ENCODE data around the gene LRGUK.

LRGUK gene

GRCh38 chr7:134184767-134185166 lies 57.6 kb downstream of the LRGUK start:
- Histone ChIP-seq H3K9ac (ENCODE audit: low read depth in 1 of 2, low read length in 2 of 2) (no peak overlapping the region), H3K36me3 (ENCODE audit: control insufficient read depth in 2 of 2, insufficient read depth in 2 of 2, low read length in 2 of 2) (no peaks in the 10 kb centered on the region), H3K27me3 (ENCODE audit: control insufficient read depth in 2 of 2, insufficient read depth in 2 of 2, low read length in 2 of 2) (no peaks in the 10 kb centered on the region), H3K4me3 (ENCODE audit: low read length in 2 of 2) (no peak overlapping the region), H3K27ac (ENCODE audit: low read depth in 2 of 2, low read length in 2 of 2) (no peak overlapping the region), H3K9me3 (ENCODE audit: control insufficient read depth in 2 of 2, low read length in 2 of 2) (no peaks in the 10 kb centered on the region), H3K4me1 (ENCODE audit: control insufficient read depth in 2 of 2, insufficient read depth in 2 of 2, low read length in 2 of 2) (no peaks in the 10 kb centered on the region)

- Histone ChIP-seq H3K9me3 (ENCODE audit: control insufficient read depth in 2 of 2, low read length in 2 of 2) (no peaks in the 10 kb centered on the region), H3K27ac (ENCODE audit: low read depth in 2 of 2, low read length in 2 of 2) (no peak overlapping the region)
Measured at GRCh38 chr7:134186027-134186426, 58.9 kb downstream of the LRGUK start.

GRCh38 chr7:134186801-134187200 lies 59.7 kb downstream of the LRGUK start:
- Histone ChIP-seq H3K4me3 (ENCODE audit: low read length in 2 of 2) (no peak overlapping the region), H3K27ac (ENCODE audit: low read depth in 2 of 2, low read length in 2 of 2) (no peak overlapping the region), H3K9ac (ENCODE audit: low read depth in 1 of 2, low read length in 2 of 2) (no peak overlapping the region), H3K36me3 (ENCODE audit: control insufficient read depth in 2 of 2, insufficient read depth in 2 of 2, low read length in 2 of 2) (no peaks in the 10 kb centered on the region), H3K9me3 (ENCODE audit: control insufficient read depth in 2 of 2, low read length in 2 of 2) (no peaks in the 10 kb centered on the region), H3K27me3 (ENCODE audit: control insufficient read depth in 2 of 2, insufficient read depth in 2 of 2, low read length in 2 of 2) (no peaks in the 10 kb centered on the region), H3K4me1 (ENCODE audit: control insufficient read depth in 2 of 2, insufficient read depth in 2 of 2, low read length in 2 of 2) (no peaks in the 10 kb centered on the region)

More at GRCh38 chr7:134186027-134186426, 58.9 kb downstream of the LRGUK start:
- H3K4me1 ChIP-seq (ENCODE audit: control insufficient read depth in 2 of 2, insufficient read depth in 2 of 2, low read length in 2 of 2): no peaks in the 10 kb centered on the region
- no peaks in the 10 kb centered on the region for H3K36me3 ChIP-seq (ENCODE audit: control insufficient read depth in 2 of 2, insufficient read depth in 2 of 2, low read length in 2 of 2)
- no peak overlapping the region for H3K9ac ChIP-seq (ENCODE audit: low read depth in 1 of 2, low read length in 2 of 2)
- no peak overlapping the region for H3K4me3 ChIP-seq (ENCODE audit: low read length in 2 of 2)
- H3K27me3 ChIP-seq (ENCODE audit: control insufficient read depth in 2 of 2, insufficient read depth in 2 of 2, low read length in 2 of 2): no peaks in the 10 kb centered on the region

- Histone ChIP-seq H3K36me3 (ENCODE audit: control insufficient read depth in 2 of 2, insufficient read depth in 2 of 2, low read length in 2 of 2) (no peaks in the 10 kb centered on the region), H3K4me3 (ENCODE audit: low read length in 2 of 2) (no peak overlapping the region), H3K27me3 (ENCODE audit: control insufficient read depth in 2 of 2, insufficient read depth in 2 of 2, low read length in 2 of 2) (no peaks in the 10 kb centered on the region), H3K27ac (ENCODE audit: low read depth in 2 of 2, low read length in 2 of 2) (no peak overlapping the region), H3K9ac (ENCODE audit: low read depth in 1 of 2, low read length in 2 of 2) (no peak overlapping the region), H3K4me1 (ENCODE audit: control insufficient read depth in 2 of 2, insufficient read depth in 2 of 2, low read length in 2 of 2) (no peaks in the 10 kb centered on the region), H3K9me3 (ENCODE audit: control insufficient read depth in 2 of 2, low read length in 2 of 2) (no peaks in the 10 kb centered on the region)
Measured at GRCh38 chr7:134187893-134188292, 60.8 kb downstream of the LRGUK start.

- Histone ChIP-seq H3K9me3 (ENCODE audit: control insufficient read depth in 2 of 2, low read length in 2 of 2) (no peaks in the 10 kb centered on the region), H3K9ac (ENCODE audit: low read depth in 1 of 2, low read length in 2 of 2) (no peak overlapping the region), H3K27ac (ENCODE audit: low read depth in 2 of 2, low read length in 2 of 2) (no peak overlapping the region), H3K36me3 (ENCODE audit: control insufficient read depth in 2 of 2, insufficient read depth in 2 of 2, low read length in 2 of 2) (no peaks in the 10 kb centered on the region), H3K27me3 (ENCODE audit: control insufficient read depth in 2 of 2, insufficient read depth in 2 of 2, low read length in 2 of 2) (no peaks in the 10 kb centered on the region), H3K4me3 (ENCODE audit: low read length in 2 of 2) (no peak overlapping the region), H3K4me1 (ENCODE audit: control insufficient read depth in 2 of 2, insufficient read depth in 2 of 2, low read length in 2 of 2) (no peaks in the 10 kb centered on the region)
Measured at GRCh38 chr7:134188311-134188710, 61.2 kb downstream of the LRGUK start.

GRCh38 chr7:134189559-134189958 lies 62.4 kb downstream of the LRGUK start:
- no peaks in the 10 kb centered on the region for H3K36me3 ChIP-seq (ENCODE audit: control insufficient read depth in 2 of 2, insufficient read depth in 2 of 2, low read length in 2 of 2)
- H3K27me3 ChIP-seq (ENCODE audit: control insufficient read depth in 2 of 2, insufficient read depth in 2 of 2, low read length in 2 of 2): no peaks in the 10 kb centered on the region
- no peaks in the 10 kb centered on the region for H3K9me3 ChIP-seq (ENCODE audit: control insufficient read depth in 2 of 2, low read length in 2 of 2)
- no peak overlapping the region for H3K4me3 ChIP-seq (ENCODE audit: low read length in 2 of 2)
- H3K9ac ChIP-seq (ENCODE audit: low read depth in 1 of 2, low read length in 2 of 2): no peak overlapping the region
- no peaks in the 10 kb centered on the region for H3K4me1 ChIP-seq (ENCODE audit: control insufficient read depth in 2 of 2, insufficient read depth in 2 of 2, low read length in 2 of 2)
- H3K27ac ChIP-seq (ENCODE audit: low read depth in 2 of 2, low read length in 2 of 2): no peak overlapping the region

- Histone ChIP-seq H3K36me3 (ENCODE audit: control insufficient read depth in 2 of 2, insufficient read depth in 2 of 2, low read length in 2 of 2) (no peaks in the 10 kb centered on the region), H3K4me3 (ENCODE audit: low read length in 2 of 2) (no peak overlapping the region), H3K4me1 (ENCODE audit: control insufficient read depth in 2 of 2, insufficient read depth in 2 of 2, low read length in 2 of 2) (no peaks in the 10 kb centered on the region)
Measured at GRCh38 chr7:134191876-134192275, 64.7 kb downstream of the LRGUK start.

GRCh38 chr7:134193240-134193639 lies 66.1 kb downstream of the LRGUK start:
- Histone ChIP-seq H3K9me3 (ENCODE audit: control insufficient read depth in 2 of 2, low read length in 2 of 2) (no peaks in the 10 kb centered on the region), H3K9ac (ENCODE audit: low read depth in 1 of 2, low read length in 2 of 2) (no peak overlapping the region), H3K27ac (ENCODE audit: low read depth in 2 of 2, low read length in 2 of 2) (no peak overlapping the region), H3K4me3 (ENCODE audit: low read length in 2 of 2) (no peak overlapping the region), H3K36me3 (ENCODE audit: control insufficient read depth in 2 of 2, insufficient read depth in 2 of 2, low read length in 2 of 2) (no peaks in the 10 kb centered on the region), H3K4me1 (ENCODE audit: control insufficient read depth in 2 of 2, insufficient read depth in 2 of 2, low read length in 2 of 2) (no peaks in the 10 kb centered on the region), H3K27me3 (ENCODE audit: control insufficient read depth in 2 of 2, insufficient read depth in 2 of 2, low read length in 2 of 2) (no peaks in the 10 kb centered on the region)

More at GRCh38 chr7:134191876-134192275, 64.7 kb downstream of the LRGUK start:
- H3K9ac ChIP-seq (ENCODE audit: low read depth in 1 of 2, low read length in 2 of 2): no peak overlapping the region
- H3K27ac ChIP-seq (ENCODE audit: low read depth in 2 of 2, low read length in 2 of 2): no peak overlapping the region
- no peaks in the 10 kb centered on the region for H3K9me3 ChIP-seq (ENCODE audit: control insufficient read depth in 2 of 2, low read length in 2 of 2)
- H3K27me3 ChIP-seq (ENCODE audit: control insufficient read depth in 2 of 2, insufficient read depth in 2 of 2, low read length in 2 of 2): no peaks in the 10 kb centered on the region

- no peaks in the 10 kb centered on the region for H3K27me3 ChIP-seq (ENCODE audit: control insufficient read depth in 2 of 2, insufficient read depth in 2 of 2, low read length in 2 of 2)
- no peaks in the 10 kb centered on the region for H3K36me3 ChIP-seq (ENCODE audit: control insufficient read depth in 2 of 2, insufficient read depth in 2 of 2, low read length in 2 of 2)
- no peaks in the 10 kb centered on the region for H3K4me1 ChIP-seq (ENCODE audit: control insufficient read depth in 2 of 2, insufficient read depth in 2 of 2, low read length in 2 of 2)
- H3K27ac ChIP-seq (ENCODE audit: low read depth in 2 of 2, low read length in 2 of 2): no peak overlapping the region
- H3K9me3 ChIP-seq (ENCODE audit: control insufficient read depth in 2 of 2, low read length in 2 of 2): no peaks in the 10 kb centered on the region
- no peak overlapping the region for H3K4me3 ChIP-seq (ENCODE audit: low read length in 2 of 2)
- no peak overlapping the region for H3K9ac ChIP-seq (ENCODE audit: low read depth in 1 of 2, low read length in 2 of 2)
Measured at GRCh38 chr7:134195252-134195651, 68.1 kb downstream of the LRGUK start.

- H3K36me3 ChIP-seq (ENCODE audit: control insufficient read depth in 2 of 2, insufficient read depth in 2 of 2, low read length in 2 of 2): no peaks in the 10 kb centered on the region
- H3K4me1 ChIP-seq (ENCODE audit: control insufficient read depth in 2 of 2, insufficient read depth in 2 of 2, low read length in 2 of 2): no peaks in the 10 kb centered on the region
- H3K27ac ChIP-seq (ENCODE audit: low read depth in 2 of 2, low read length in 2 of 2): no peak overlapping the region
- no peaks in the 10 kb centered on the region for H3K27me3 ChIP-seq (ENCODE audit: control insufficient read depth in 2 of 2, insufficient read depth in 2 of 2, low read length in 2 of 2)
- H3K4me3 ChIP-seq (ENCODE audit: low read length in 2 of 2): no peak overlapping the region
- H3K9me3 ChIP-seq (ENCODE audit: control insufficient read depth in 2 of 2, low read length in 2 of 2): no peaks in the 10 kb centered on the region
- H3K9ac ChIP-seq (ENCODE audit: low read depth in 1 of 2, low read length in 2 of 2): no peak overlapping the region
Measured at GRCh38 chr7:134196439-134196838, 69.3 kb downstream of the LRGUK start.

GRCh38 chr7:134197345-134197744 lies 70.2 kb downstream of the LRGUK start:
- no peaks in the 10 kb centered on the region for H3K4me1 ChIP-seq (ENCODE audit: control insufficient read depth in 2 of 2, insufficient read depth in 2 of 2, low read length in 2 of 2)
- no peak overlapping the region for H3K9ac ChIP-seq (ENCODE audit: low read depth in 1 of 2, low read length in 2 of 2)
- H3K4me3 ChIP-seq (ENCODE audit: low read length in 2 of 2): no peak overlapping the region
- H3K36me3 ChIP-seq (ENCODE audit: control insufficient read depth in 2 of 2, insufficient read depth in 2 of 2, low read length in 2 of 2): no peaks in the 10 kb centered on the region
- H3K27ac ChIP-seq (ENCODE audit: low read depth in 2 of 2, low read length in 2 of 2): no peak overlapping the region
- H3K27me3 ChIP-seq (ENCODE audit: control insufficient read depth in 2 of 2, insufficient read depth in 2 of 2, low read length in 2 of 2): no peaks in the 10 kb centered on the region
- H3K9me3 ChIP-seq (ENCODE audit: control insufficient read depth in 2 of 2, low read length in 2 of 2): no peaks in the 10 kb centered on the region
